ENCODE data around the gene TRIM13. TPM values are rescaled to one million over a fixed set of nuclear protein-coding genes. Genes with fewer than 3 reads are reported as not detected.

Gene TRIM13
- total RNA-seq, 4 donors from 2014 or later: 11.0 to 19.1 (median 14.2) TPM

DNA sequence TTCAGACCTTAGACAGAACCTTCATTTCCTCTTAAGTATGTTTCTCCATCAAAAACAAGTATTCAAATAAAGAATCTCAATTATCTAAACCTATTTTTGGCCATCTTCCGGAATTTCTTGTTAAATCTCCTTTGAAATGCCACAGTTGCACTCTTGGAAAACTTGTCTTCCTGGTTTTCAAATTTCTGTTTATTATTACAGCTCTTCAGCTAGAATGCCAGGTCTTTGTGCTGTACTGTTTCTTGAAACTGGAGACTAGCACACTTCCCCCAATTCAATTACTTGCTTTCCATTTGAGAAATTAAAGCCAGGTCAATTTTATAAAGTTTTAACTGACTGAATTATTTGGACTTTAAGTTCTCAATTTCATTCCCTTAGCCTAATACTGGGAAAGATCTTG is 28.6 kb downstream of the TRIM13 start:
- no peak for ATAC-seq (ENCODE audit: low FRiP score)
- TF ChIP-seq, protein P1, sequence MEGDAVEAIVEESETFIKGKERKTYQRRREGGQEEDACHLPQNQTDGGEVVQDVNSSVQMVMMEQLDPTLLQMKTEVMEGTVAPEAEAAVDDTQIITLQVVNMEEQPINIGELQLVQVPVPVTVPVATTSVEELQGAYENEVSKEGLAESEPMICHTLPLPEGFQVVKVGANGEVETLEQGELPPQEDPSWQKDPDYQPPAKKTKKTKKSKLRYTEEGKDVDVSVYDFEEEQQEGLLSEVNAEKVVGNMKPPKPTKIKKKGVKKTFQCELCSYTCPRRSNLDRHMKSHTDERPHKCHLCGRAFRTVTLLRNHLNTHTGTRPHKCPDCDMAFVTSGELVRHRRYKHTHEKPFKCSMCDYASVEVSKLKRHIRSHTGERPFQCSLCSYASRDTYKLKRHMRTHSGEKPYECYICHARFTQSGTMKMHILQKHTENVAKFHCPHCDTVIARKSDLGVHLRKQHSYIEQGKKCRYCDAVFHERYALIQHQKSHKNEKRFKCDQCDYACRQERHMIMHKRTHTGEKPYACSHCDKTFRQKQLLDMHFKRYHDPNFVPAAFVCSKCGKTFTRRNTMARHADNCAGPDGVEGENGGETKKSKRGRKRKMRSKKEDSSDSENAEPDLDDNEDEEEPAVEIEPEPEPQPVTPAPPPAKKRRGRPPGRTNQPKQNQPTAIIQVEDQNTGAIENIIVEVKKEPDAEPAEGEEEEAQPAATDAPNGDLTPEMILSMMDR (IDR thresholded peaks at IDR 0.05): no peak
- no peak for DNase-seq (ENCODE audit: low spot score)

DNA sequence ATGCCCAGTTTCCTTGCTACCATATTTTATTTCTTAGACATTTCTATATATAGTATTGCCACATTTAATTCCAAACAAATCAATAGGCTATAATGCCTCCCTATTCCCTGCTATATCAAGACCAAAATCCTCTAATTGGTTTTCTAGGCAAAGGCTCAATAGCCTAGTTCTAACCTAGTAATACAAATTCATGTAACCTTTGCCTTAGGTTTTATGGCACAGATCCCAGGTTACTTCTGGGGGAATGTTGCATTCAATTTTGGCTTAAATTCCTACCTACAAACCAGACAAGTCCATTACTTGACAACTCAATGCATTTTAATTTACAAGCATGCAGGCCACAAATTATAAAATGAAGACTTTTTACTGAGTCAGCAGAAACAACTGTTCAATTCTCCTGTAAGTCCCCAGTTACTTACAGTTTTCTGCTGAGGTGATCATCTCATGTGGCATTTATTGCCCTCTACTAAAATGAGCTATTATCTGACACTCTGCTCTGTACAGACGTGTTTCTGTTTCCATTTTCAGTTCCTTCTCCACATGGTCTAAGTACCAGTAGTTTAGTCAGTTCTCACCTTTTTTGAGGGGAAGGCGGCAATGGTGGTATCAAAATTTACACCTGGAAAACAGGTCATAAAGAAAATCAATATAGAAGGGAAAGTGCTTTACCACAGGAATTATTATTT is 30.1 kb downstream of the TRIM13 start:
- ATAC-seq (ENCODE audit: low FRiP score) (no peak), DNase-seq (ENCODE audit: low spot score) (no peak)
- TF ChIP-seq, protein P1 (IDR thresholded peaks at IDR 0.05): no peak

DNA sequence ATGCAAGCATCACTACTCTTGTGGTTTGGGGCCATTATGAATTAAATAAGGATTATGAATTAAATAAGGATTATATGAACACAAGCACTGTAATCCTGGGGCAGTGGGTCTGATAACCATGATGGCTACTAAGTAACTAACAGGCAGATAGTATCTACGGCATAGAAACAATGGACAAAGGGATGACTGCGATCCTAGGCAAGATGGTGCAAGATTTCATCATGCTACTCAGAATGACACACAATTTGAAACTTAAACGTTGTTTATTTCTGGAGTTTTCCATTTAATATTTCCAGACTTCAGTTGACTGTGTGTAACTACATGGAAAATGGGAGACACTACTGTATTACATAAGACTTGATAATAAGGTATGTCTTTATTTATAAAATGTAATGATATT is 33.5 kb downstream of the TRIM13 start:
- ATAC-seq (ENCODE audit: low FRiP score) (no peak), DNase-seq (ENCODE audit: low spot score) (no peak)
- TF ChIP-seq, protein P1 (IDR thresholded peaks at IDR 0.05): no peak

DNA sequence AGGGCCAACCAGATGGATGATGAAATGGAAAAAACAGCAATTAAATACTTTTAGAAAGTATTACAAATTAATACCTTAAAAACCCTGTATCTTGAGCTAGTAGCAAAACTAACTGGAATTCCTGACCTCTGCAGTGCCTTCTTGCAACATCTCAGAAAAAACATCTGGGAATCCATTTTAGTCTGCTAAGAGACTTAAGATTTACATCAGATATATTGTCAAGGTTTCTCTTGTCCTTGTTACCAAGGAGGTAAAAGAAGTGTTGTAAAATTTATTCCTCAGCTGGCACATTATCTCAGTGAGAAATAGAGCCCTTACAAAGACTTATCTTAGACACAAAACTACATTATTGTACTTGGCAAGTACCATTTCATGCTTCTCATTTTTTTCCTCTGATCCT is 36.9 kb downstream of the TRIM13 start:
- no peak for ATAC-seq (ENCODE audit: low FRiP score)
- TF ChIP-seq, protein P1 (IDR thresholded peaks at IDR 0.05): no peak
- DNase-seq (ENCODE audit: low spot score): no peak

DNA sequence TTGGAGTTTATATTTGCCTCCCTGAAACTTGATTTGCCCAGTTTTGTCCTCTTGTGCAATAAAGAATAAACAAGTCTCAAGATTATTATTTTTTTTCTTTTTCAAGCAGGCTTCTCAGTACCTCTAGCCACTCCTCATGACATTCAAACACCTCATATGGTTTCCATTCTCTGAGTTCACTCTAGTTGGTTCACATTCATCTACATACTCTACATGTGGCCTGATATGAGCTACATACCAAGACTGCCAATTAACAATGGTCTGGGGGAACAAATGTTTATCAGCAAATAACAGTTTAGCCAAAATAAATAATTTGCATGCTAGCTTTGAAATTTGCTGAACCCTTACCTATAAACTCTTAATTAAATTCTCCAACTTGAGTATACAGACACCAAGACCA is 40.9 kb downstream of the TRIM13 start:
- ATAC-seq (ENCODE audit: low FRiP score): no peak
- TF ChIP-seq, protein P1 (IDR thresholded peaks at IDR 0.05): no peak
- DNase-seq (ENCODE audit: low spot score): no peak

DNA sequence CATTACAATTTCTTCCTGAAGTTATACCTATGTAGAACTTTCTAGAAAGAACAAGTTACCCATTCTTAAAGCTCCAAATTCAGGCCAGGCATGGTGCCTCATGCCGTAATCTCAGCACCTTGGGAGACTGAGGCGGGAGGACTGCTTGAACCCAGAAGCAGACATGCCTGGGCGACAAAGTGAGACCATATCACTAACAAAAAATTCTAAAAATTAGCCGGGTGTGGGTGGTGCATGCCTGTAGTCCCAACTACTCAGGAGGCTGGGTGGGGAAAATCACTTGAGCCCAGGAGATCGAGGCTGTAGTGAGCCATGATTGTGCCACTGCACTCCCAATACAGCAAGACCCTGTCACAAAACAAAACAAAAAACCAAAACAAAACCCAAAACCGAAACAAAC is 41.4 kb downstream of the TRIM13 start:
- TF ChIP-seq, protein P1 (IDR thresholded peaks at IDR 0.05): no peak
- no peak for ATAC-seq (ENCODE audit: low FRiP score)
- DNase-seq (ENCODE audit: low spot score): no peak

DNA sequence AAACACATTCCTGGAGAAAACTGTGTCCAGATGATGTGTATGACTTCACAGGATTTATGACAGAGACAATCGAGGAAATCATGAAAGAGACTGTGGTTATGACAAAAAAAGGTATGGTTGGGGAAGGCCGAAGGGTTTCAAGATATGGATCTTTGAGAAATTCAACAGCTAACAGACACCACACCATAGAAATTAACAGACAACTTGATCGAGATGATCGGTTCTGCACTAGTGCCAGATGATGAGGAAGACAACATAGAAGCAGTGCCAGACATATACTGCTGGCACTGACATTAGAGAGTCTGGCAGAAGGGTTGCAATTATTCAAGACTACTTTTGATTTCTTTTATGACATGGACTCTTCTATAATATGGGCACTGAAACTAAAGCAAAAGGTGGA is 55.6 kb downstream of the TRIM13 start:
- ATAC-seq (ENCODE audit: low FRiP score) (no peak), DNase-seq (ENCODE audit: low spot score) (no peak)
- TF ChIP-seq, protein P1 (IDR thresholded peaks at IDR 0.05): no peak
